ENCODE data around the gene ATF3.
"Not testable (repeated sequence)": the region's sequence is repeated elsewhere in the genome, so short reads cannot be mapped to it uniquely, and the experiment has no call there.

Gene ATF3

GRCh38 chr1:212629450-212630157, 21.0 kb downstream of the ATF3 start:
- DNase-seq = no peak

GRCh38 chr1:212630158-212630900, 21.8 kb downstream of the ATF3 start:
- DNase-seq = peak; percentile 57

GRCh38 chr1:212633161-212633560, 24.6 kb downstream of the ATF3 start:
- DNase-seq = no peak

- DNase-seq = no peak
Measured at GRCh38 chr1:212634252-212634651, 25.7 kb downstream of the ATF3 start.

GRCh38 chr1:212635141-212635631, 26.6 kb downstream of the ATF3 start:
- no peak for DNase-seq

- no peak for DNase-seq
Measured at GRCh38 chr1:212637902-212638301, 29.3 kb downstream of the ATF3 start.

GRCh38 chr1:212638492-212639151, 30.1 kb downstream of the ATF3 start:
- DNase-seq = no peak

GRCh38 chr1:212639524-212639923, 31.0 kb downstream of the ATF3 start:
- not testable (repeated sequence) for DNase-seq

- DNase-seq = no peak
Measured at GRCh38 chr1:212640223-212640878, 31.8 kb downstream of the ATF3 start.

GRCh38 chr1:212641956-212642355, 33.4 kb downstream of the ATF3 start:
- no peak for DNase-seq

GRCh38 chr1:212643877-212644276, 35.3 kb downstream of the ATF3 start:
- DNase-seq = no peak

- no peak for DNase-seq
Measured at GRCh38 chr1:212644866-212645545, 36.4 kb downstream of the ATF3 start.

GRCh38 chr1:212645546-212646543, 37.3 kb downstream of the ATF3 start:
- no peak for DNase-seq

- no peak for DNase-seq
Measured at GRCh38 chr1:212646588-212646987, 38.0 kb downstream of the ATF3 start.

- DNase-seq = no peak
Measured at GRCh38 chr1:212647004-212647403, 38.4 kb downstream of the ATF3 start.

GRCh38 chr1:212648431-212648830, 39.9 kb downstream of the ATF3 start:
- no peak for DNase-seq

- DNase-seq = no peak
Measured at GRCh38 chr1:212649020-212649419, 40.5 kb downstream of the ATF3 start.

GRCh38 chr1:212650228-212650627, 41.7 kb downstream of the ATF3 start:
- no peak for DNase-seq

- DNase-seq = no peak
Measured at GRCh38 chr1:212651521-212651920, 43.0 kb downstream of the ATF3 start.

GRCh38 chr1:212651977-212652376, 43.4 kb downstream of the ATF3 start:
- no peak for DNase-seq

GRCh38 chr1:212652609-212653008, 44.0 kb downstream of the ATF3 start:
- no peak for DNase-seq

Measured in stimulated activated CD4-positive, alpha-beta T cell treated with anti-CD3 and anti-CD28 coated beads, Interleukin-12 subunit alpha, Interleukin-12 subunit beta, amount 100 ng/mL, for 4 hours (primary cell).